HepG2 (cell line): ENCODE measurements around the gene AP3B1. TPM values are rescaled to one million over a fixed set of nuclear protein-coding genes. Genes with fewer than 3 reads are reported as not detected.
"Not testable (repeated sequence)": the region's sequence is repeated elsewhere in the genome, so short reads cannot be mapped to it uniquely, and the experiment has no call there.

Experiments
- ATAC-seq: fragments of 200-7000 bp; cut with Tn5 transposase; 3 replicates; pipeline ENCODE4 v1.9.1; 2020; ENCODE audit warnings: mild to moderate bottlenecking, moderate library complexity
- BruUV-seq: library from RNA; stranded (reverse); fragments of 400-500 nt; replicated peaks from 2 replicates; lab custom pipeline; 2021; lab: Mats Ljungman, UMichigan
- CTCF ChIA-PET: fragments of 300-600 bp; formaldehyde crosslinking; extraction: SDS; loops from one replicate; lab custom pipeline; 2021; ENCODE audit warnings: low total read pairs, inconsistent platforms, low intra/inter-chr PET ratio; lab: Yijun Ruan, JAX
- POLR2A ChIA-PET: fragments of 350-600 bp; sonication (Branson Sonifier 250); formaldehyde crosslinking; loops from one replicate; lab custom pipeline; 2020; ENCODE audit warnings: antibody characterized with exemption, inconsistent platforms; lab: Yijun Ruan, JAX
- DNase-seq: peaks from one replicate; pipeline ENCODE4 v3.0.0-alpha.2; 2015; ENCODE audit warnings: low spot score
- FAIRE-seq: peaks from 3 replicates; lab custom pipeline; 2011; peaks lifted over from hg19 to GRCh38; lab: Jason Lieb, UNC
- H2AFZ ChIP-seq: one replicate; pipeline ENCODE4 v1.6.1; 2011; ENCODE audit warnings: low read length, inconsistent platforms
- H3K27ac ChIP-seq: fragments of 300-600 bp; 3 replicates; pipeline ENCODE4 v1.8.0; 2011; ENCODE audit warnings: mixed run types, mild to moderate bottlenecking, mixed read lengths, low read length, inconsistent platforms; ENCODE audit not compliant: insufficient read depth; ENCODE audit errors: extremely low read length
- H3K27me3 ChIP-seq, 2 experiments: fragments of 200-600 bp in 1 of 2; 2 replicates in 1 of 2; 3 replicates in 1 of 2; pipeline versions ENCODE4 v1.6.0 to v1.8.0; 2011; ENCODE audit warnings: low read length in 2 of 2, mild to moderate bottlenecking in 2 of 2, moderate library complexity in 2 of 2, inconsistent platforms in 1 of 2; ENCODE audit not compliant: insufficient read depth in 2 of 2, control insufficient read depth in 1 of 2
- H3K36me3 ChIP-seq, 2 experiments: fragments of 200-600 bp in 1 of 2; replicated peaks in 1 of 2; 2 replicates in 1 of 2; 3 replicates in 1 of 2; pipeline versions ENCODE4 v1.5.1 to v1.8.0; 2011; ENCODE audit warnings: low read length in 2 of 2, inconsistent platforms in 1 of 2; ENCODE audit not compliant: insufficient read depth in 2 of 2, control insufficient read depth in 1 of 2
- H3K4me1 ChIP-seq: 2 replicates; pipeline ENCODE4 v1.5.1; 2012; ENCODE audit warnings: low read length, inconsistent platforms; ENCODE audit not compliant: insufficient read depth
- H3K4me2 ChIP-seq: 2 replicates; pipeline ENCODE4 v1.6.0; 2011; ENCODE audit warnings: low read depth, low read length, inconsistent platforms
- H3K4me3 ChIP-seq, 3 experiments: fragments of 200-600 bp in 1 of 3; sonication (generic), shearing (Covaris generic) in 1 of 3; replicated peaks in 1 of 3; 2 replicates each; pipeline ENCODE4 v1.5.1; 2011 to 2016; ENCODE audit warnings: low read length in 3 of 3, inconsistent platforms in 2 of 3, low read depth in 2 of 3, mild to moderate bottlenecking in 2 of 3, control low read depth in 1 of 3, mixed read lengths in 1 of 3; ENCODE audit not compliant: insufficient read depth in 1 of 3
- H3K79me2 ChIP-seq: one replicate; pipeline ENCODE4 v1.6.1; 2011; ENCODE audit warnings: low read length, inconsistent platforms; ENCODE audit not compliant: insufficient read depth
- H3K9ac ChIP-seq: 2 replicates; pipeline ENCODE4 v1.6.0; 2011; ENCODE audit warnings: mild to moderate bottlenecking, low read depth, low read length, inconsistent platforms; ENCODE audit not compliant: insufficient read depth
- H3K9me3 ChIP-seq: 2 replicates; pipeline ENCODE4 v1.5.1; 2012; ENCODE audit warnings: mild to moderate bottlenecking, low read length
- H4K20me1 ChIP-seq: 2 replicates; pipeline ENCODE4 v1.6.0; 2011; ENCODE audit warnings: inconsistent platforms, mild to moderate bottlenecking, low read length, moderate library complexity; ENCODE audit not compliant: insufficient read depth
- EED ChIP-seq: sonication (generic); formaldehyde crosslinking; IDR thresholded peaks from 2 replicates; pipeline ENCODE4 v1.5.0; 2020; ENCODE audit warnings: mild to moderate bottlenecking, missing genetic modification reagents
- POGZ ChIP-seq: sonication (generic); formaldehyde crosslinking; IDR thresholded peaks from 2 replicates; pipeline ENCODE4 v1.4.0; 2020; ENCODE audit warnings: mild to moderate bottlenecking, missing genetic modification reagents
- SOX13 ChIP-seq, 3 experiments: fragments of 450-650 bp in 1 of 3; sonication (generic) in 1 of 3; formaldehyde crosslinking in 1 of 3; IDR thresholded peaks in 2 of 3; conservative IDR thresholded peaks in 1 of 3; 2 replicates each; pipeline versions ENCODE4 v1.5.0 to v1.6.1; 2016 to 2020; ENCODE audit warnings: antibody characterized with exemption in 1 of 3, mild to moderate bottlenecking in 1 of 3, missing compliant biosample characterization in 1 of 3, missing genetic modification reagents in 1 of 3, moderate library complexity in 1 of 3
- SOX5 ChIP-seq: IDR thresholded peaks from 2 replicates; pipeline ENCODE4 v1.6.1; 2016; ENCODE audit warnings: borderline replicate concordance
- SOX6 ChIP-seq, 2 experiments: fragments of 450-650 bp in 1 of 2; sonication (generic) in 1 of 2; formaldehyde crosslinking in 1 of 2; IDR thresholded peaks; 2 replicates each; pipeline versions ENCODE4 v1.4.0 to v1.6.1; 2017 to 2020; ENCODE audit warnings: antibody characterized with exemption in 1 of 2, mild to moderate bottlenecking in 1 of 2, missing genetic modification reagents in 1 of 2
- ZBTB38 ChIP-seq: sonication (generic); formaldehyde crosslinking; IDR thresholded peaks from 2 replicates; pipeline ENCODE4 v1.5.1; 2020; ENCODE audit warnings: mild to moderate bottlenecking, missing genetic modification reagents
- ZMYM2 ChIP-seq: sonication (generic); formaldehyde crosslinking; IDR thresholded peaks from 2 replicates; pipeline ENCODE4 v1.8.0; 2022; ENCODE audit warnings: mild to moderate bottlenecking, missing genetic modification reagents
- ZMYM4 ChIP-seq: sonication (generic); formaldehyde crosslinking; IDR thresholded peaks from 2 replicates; pipeline ENCODE4 v1.8.1; 2023; ENCODE audit warnings: mild to moderate bottlenecking, missing genetic modification reagents
- ZNF460 ChIP-seq: sonication (generic); formaldehyde crosslinking; IDR thresholded peaks from 2 replicates; pipeline ENCODE4 v1.5.1; 2020; ENCODE audit warnings: missing genetic modification reagents, mild to moderate bottlenecking, borderline replicate concordance
- WGBS: methylation state at CpG from one replicate; pipeline ENCODE4 v1.1.6; 2017; ENCODE audit warnings: low lambda C conversion rate; 5-methylcytosine and 5-hydroxymethylcytosine counted together
- in situ Hi-C: cut with HindIII; loops from 2 replicates; pipeline ENCODE4 v1.10.0; 2017; ENCODE audit warnings: low pct_unique_long_range_greater_than_20kb; ENCODE audit not compliant: extremely low pct_ligation_motif_present
- intact Hi-C: fragments of 100-400 bp; cut with micrococcal nuclease; formaldehyde crosslinking; loops from one replicate; pipeline ENCODE4 v1.10.0; 2022; ENCODE audit not compliant: unreplicated experiment
- polyA plus RNA-seq, 8 experiments: library from polyadenylated mRNA; depleted of rRNA in 3 of 8; stranded (reverse) in 7 of 8; unstranded in 1 of 8; fragments of >200 nt; fragmentation: Illumina TruSeq in 4 of 8; extraction: Trizol in 4 of 8; gene quantifications; 2 replicates each; pipeline versions ENCODE4 v1.2.1 to v1.2.3, GENCODE V29; 2011 to 2016; ENCODE audit warnings: low read depth in 4 of 8, missing spikeins in 1 of 8, mixed read lengths in 1 of 8; ENCODE audit not compliant: insufficient read depth in 1 of 8
- total RNA-seq, 5 experiments: library from RNA; depleted of rRNA; stranded (reverse); fragments of >200 nt; fragmentation: Illumina TruSeq; extraction: Trizol; gene quantifications; 2 replicates each; pipeline ENCODE4 v1.2.3, GENCODE V29; 2016; ENCODE audit warnings: low read depth in 1 of 5

Gene AP3B1
- total and polyA plus RNA-seq, 2 of the 13 experiments (the other 11 are each of a cell fraction or from before 2014, with no cell fraction given): 37.7 to 51.2 TPM

- H3K9me3 ChIP-seq: no peaks in the 10 kb centered on the region
- POLR2A ChIA-PET: no interaction called here
- peak; percentile 24 for DNase-seq
- in situ Hi-C loops (no loop called here), intact Hi-C loops (no loop called here)
- no peak overlapping the region for H3K9ac ChIP-seq
- ATAC-seq: no peak
- H3K4me3 ChIP-seq: no peak overlapping the region
- H3K27ac ChIP-seq: no peak overlapping the region
- FAIRE-seq: no peak
- peaks cover 5 to 30% of the 10 kb centered on the region in 2 experiments; a peak in 4 of 5 replicates for H3K36me3 ChIP-seq
- CTCF ChIA-PET: no interaction called here
- 98% methylated on average over 5 of the region's 5 CpGs for WGBS
- H2AFZ ChIP-seq: no peak overlapping the region
- no peaks in the 10 kb centered on the region for H4K20me1 ChIP-seq
- no peak for TF ChIP-seq SOX6 (IDR thresholded peaks at IDR 0.05)
- peak; percentile 19; the same call in 1 of the 2 replicates for TF ChIP-seq SOX6 (CRISPR knock-in tag; IDR thresholded peaks at IDR 0.05)
- peak; percentile 68; the same call in 1 of the 2 replicates for TF ChIP-seq ZMYM2 (CRISPR knock-in tag)
- TF ChIP-seq EED (CRISPR knock-in tag): no peak
- 0 out of 2 replicates have a peak, but pooled peaks have one; percentile 15 for TF ChIP-seq ZMYM4 (CRISPR knock-in tag)
- TF ChIP-seq SOX13 (IDR thresholded peaks at IDR 0.05): no peak
- TF ChIP-seq SOX13 (CRISPR knock-in tag; conservative IDR thresholded peaks at IDR 0.05 in 1 of 2, IDR thresholded peaks at IDR 0.05 in 1 of 2): peak in 1 of 2 experiments; percentile 76; a peak in 2 of 4 replicates
- TF ChIP-seq ZNF460: peak; percentile 87
- peak; percentile 66 for TF ChIP-seq POGZ
- no peak for TF ChIP-seq ZBTB38 (CRISPR knock-in tag)
- TF ChIP-seq SOX5: peak; percentile 12; the same call in 1 of the 2 replicates
- H3K79me2 ChIP-seq: peaks cover 3% of the 10 kb centered on the region
- H3K4me2 ChIP-seq: no peak overlapping the region
- BruUV-seq: no TSS peak
- H3K27me3 ChIP-seq: no peaks in the 10 kb centered on the region
- H3K4me1 ChIP-seq: no peaks in the 10 kb centered on the region
Observed at GRCh38 chr5:78178356-78178755, 116.1 kb downstream of the AP3B1 start.

GRCh38 chr5:78170335-78170734, 124.2 kb downstream of the AP3B1 start:
- FAIRE-seq, H2AFZ ChIP-seq, ATAC-seq, CTCF ChIA-PET, H4K20me1 ChIP-seq, H3K27me3 ChIP-seq, H3K9ac ChIP-seq, H3K9me3 ChIP-seq, POLR2A ChIA-PET, in situ Hi-C loops, H3K4me3 ChIP-seq, H3K4me2 ChIP-seq, BruUV-seq, intact Hi-C loops, H3K79me2 ChIP-seq, H3K4me1 ChIP-seq, DNase-seq, H3K27ac ChIP-seq: not testable (repeated sequence)
- WGBS: 95% methylated on average over 1 of the region's 1 CpG
- H3K36me3 ChIP-seq: peaks cover 8 to 23% of the 10 kb centered on the region in 2 experiments; a peak in 4 of 5 replicates
